Endothelial cell of umbilical vein (primary cell): Measurements from ENCODE around the gene PITX2. TPM values are rescaled to one million over a fixed set of nuclear protein-coding genes. Genes with fewer than 3 reads are reported as not detected.

Source experiments
- BruUV-seq: library from RNA; stranded (reverse); fragments of 400-500 nt; replicated peaks from 2 replicates; lab custom pipeline; 2021; lab: Mats Ljungman, UMichigan
- CTCF ChIA-PET: fragments of 300-600, 350-600 bp; sonication (Branson Sonifier 250); formaldehyde crosslinking; loops from one replicate; lab custom pipeline; 2021; ENCODE audit warnings: antibody characterized with exemption, inconsistent platforms; lab: Charles Lee
- POLR2A ChIA-PET: fragments of 300-600, 350-600 bp; sonication (Branson Sonifier 250); formaldehyde crosslinking; loops from one replicate; lab custom pipeline; 2021; ENCODE audit warnings: antibody characterized with exemption, inconsistent platforms; lab: Charles Lee
- DNase-seq: peaks from one replicate; pipeline ENCODE4 v3.0.0-alpha.2; 2011; ENCODE audit warnings: low read depth, low spot score
- FAIRE-seq: peaks from 2 replicates; lab custom pipeline; 2011; peaks lifted over from hg19 to GRCh38; lab: Jason Lieb, UNC
- H2AFZ ChIP-seq: 2 replicates; pipeline ENCODE4 v1.6.0; 2012; ENCODE audit warnings: low read depth, low read length, control low read depth, inconsistent platforms
- H3K27ac ChIP-seq: 2 replicates; pipeline ENCODE4 v1.5.1; 2011; ENCODE audit warnings: low read depth, mild to moderate bottlenecking, control low read depth, low read length, moderate library complexity; ENCODE audit not compliant: insufficient read depth
- H3K27me3 ChIP-seq, 2 experiments: 2 replicates each; pipeline versions ENCODE4 v1.6.0 to v1.6.1; 2011; ENCODE audit warnings: low read length in 2 of 2, mixed read lengths in 1 of 2; ENCODE audit not compliant: control insufficient read depth in 2 of 2, insufficient read depth in 2 of 2
- H3K36me3 ChIP-seq, 2 experiments: 2 replicates in 1 of 2; 3 replicates in 1 of 2; pipeline ENCODE4 v1.5.1; 2011; ENCODE audit warnings: low read length in 2 of 2, mild to moderate bottlenecking in 1 of 2, moderate library complexity in 1 of 2; ENCODE audit not compliant: control insufficient read depth in 2 of 2, insufficient read depth in 2 of 2; ENCODE audit errors: extremely low read depth in 1 of 2
- H3K4me1 ChIP-seq: 3 replicates; pipeline ENCODE4 v1.5.1; 2011; ENCODE audit warnings: mild to moderate bottlenecking, low read length; ENCODE audit not compliant: control insufficient read depth, insufficient read depth; ENCODE audit errors: extremely low read depth
- H3K4me2 ChIP-seq: 2 replicates; pipeline ENCODE4 v1.6.1; 2011; ENCODE audit warnings: low read length, control low read depth, mixed read lengths; ENCODE audit not compliant: insufficient read depth
- H3K4me3 ChIP-seq, 3 experiments: fragments of 200-600 bp in 1 of 3; sonication (generic), shearing (Covaris generic) in 1 of 3; replicated peaks in 1 of 3; 2 replicates each; pipeline ENCODE4 v1.5.1; 2011 to 2016; ENCODE audit warnings: control low read depth in 3 of 3, low read length in 3 of 3, mild to moderate bottlenecking in 2 of 3, inconsistent platforms in 1 of 3, low read depth in 1 of 3, moderate library complexity in 1 of 3; ENCODE audit not compliant: insufficient read depth in 1 of 3
- H3K79me2 ChIP-seq: 2 replicates; pipeline ENCODE4 v1.6.0; 2012; ENCODE audit warnings: low read length, inconsistent platforms; ENCODE audit not compliant: control insufficient read depth, insufficient read depth
- H3K9ac ChIP-seq: replicated peaks from 2 replicates; pipeline ENCODE3; 2011; ENCODE audit warnings: low read length, control low read depth; ENCODE audit not compliant: insufficient read depth; ENCODE audit errors: extremely low read depth
- H3K9me1 ChIP-seq: replicated peaks from 3 replicates; pipeline ENCODE4 v1.6.0; 2011; ENCODE audit warnings: mild to moderate bottlenecking, low read length; ENCODE audit not compliant: control insufficient read depth, insufficient read depth; ENCODE audit errors: extremely low read depth
- H3K9me3 ChIP-seq: replicated peaks from 2 replicates; pipeline ENCODE4 v1.5.1; 2012; ENCODE audit warnings: low read length, inconsistent platforms; ENCODE audit not compliant: control insufficient read depth, insufficient read depth
- H4K20me1 ChIP-seq: replicated peaks from 2 replicates; pipeline ENCODE3; 2011; ENCODE audit warnings: mild to moderate bottlenecking, low read length; ENCODE audit not compliant: control insufficient read depth, insufficient read depth; ENCODE audit errors: extremely low read depth
- EZH2 ChIP-seq: IDR thresholded peaks from 2 replicates; pipeline ENCODE4 v1.6.1; 2012; ENCODE audit warnings: borderline replicate concordance, low read depth, mild to moderate bottlenecking, moderate library complexity, low read length, inconsistent platforms; ENCODE audit not compliant: severe bottlenecking
- FOS ChIP-seq: IDR thresholded peaks from 2 replicates; pipeline ENCODE4 v1.6.1; 2011; ENCODE audit warnings: mild to moderate bottlenecking, low read length, moderate library complexity, borderline replicate concordance; ENCODE audit not compliant: insufficient read depth
- GATA2 ChIP-seq: IDR thresholded peaks from 2 replicates; pipeline ENCODE4 v1.7.0; 2011; ENCODE audit warnings: low read depth, mild to moderate bottlenecking, moderate library complexity, mixed read lengths, low read length; ENCODE audit not compliant: insufficient read length, insufficient read depth
- JUN ChIP-seq: IDR thresholded peaks from 2 replicates; pipeline ENCODE4 v1.6.1; 2011; ENCODE audit warnings: borderline replicate concordance, low read depth; ENCODE audit not compliant: insufficient read length, insufficient read depth
- MAX ChIP-seq: IDR thresholded peaks from 2 replicates; pipeline ENCODE4 v1.6.1; 2011; ENCODE audit not compliant: insufficient read depth, insufficient read length
- MYC ChIP-seq: IDR thresholded peaks from one replicate; pipeline ENCODE4 v1.6.1; 2011; ENCODE audit warnings: mild to moderate bottlenecking, low read depth, low read length
- dilution Hi-C: fragments of 300-500 bp; cut with MboI; formaldehyde crosslinking; loops from one replicate; pipeline ENCODE4 v1.15.0; 2019; ENCODE audit warnings: low sequenced_read_pairs; ENCODE audit not compliant: extremely low pct_ligation_motif_present
- intact Hi-C: fragments of 100-400 bp; cut with micrococcal nuclease; formaldehyde crosslinking; loops from one replicate; pipeline ENCODE4 v1.10.0; 2022
- polyA plus RNA-seq, 4 experiments: library from polyadenylated mRNA; depleted of rRNA in 3 of 4; stranded (reverse) in 3 of 4; unstranded in 1 of 4; fragments of >200 nt; gene quantifications; 2 replicates each; pipeline versions ENCODE4 v1.2.1 to v1.2.3, GENCODE V29; 2011 to 2012; ENCODE audit warnings: missing spikeins in 1 of 4
- total RNA-seq: library from RNA; stranded (reverse); gene quantifications from 2 replicates; pipeline ENCODE4 v1.2.3, GENCODE V29; 2021
- TF ChIP-seq, protein P1 (sequence below), 2 donors: IDR thresholded peaks; 1 replicate in 1 of 2; 2 replicates in 1 of 2; pipeline ENCODE4 v1.5.1; 2011; ENCODE audit warnings: low read length in 2 of 2, mild to moderate bottlenecking in 2 of 2, moderate library complexity in 2 of 2, control low read depth in 1 of 2, inconsistent platforms in 1 of 2, low read depth in 1 of 2; ENCODE audit not compliant: insufficient read depth in 1 of 2; ENCODE audit errors: extremely low read depth in 1 of 2

The PITX2 gene
- total and polyA plus RNA-seq, 2 donors (not counting 3 experiments of a cell fraction or from before 2014, with no cell fraction given) = 0.04 to 0.31 TPM

DNA sequence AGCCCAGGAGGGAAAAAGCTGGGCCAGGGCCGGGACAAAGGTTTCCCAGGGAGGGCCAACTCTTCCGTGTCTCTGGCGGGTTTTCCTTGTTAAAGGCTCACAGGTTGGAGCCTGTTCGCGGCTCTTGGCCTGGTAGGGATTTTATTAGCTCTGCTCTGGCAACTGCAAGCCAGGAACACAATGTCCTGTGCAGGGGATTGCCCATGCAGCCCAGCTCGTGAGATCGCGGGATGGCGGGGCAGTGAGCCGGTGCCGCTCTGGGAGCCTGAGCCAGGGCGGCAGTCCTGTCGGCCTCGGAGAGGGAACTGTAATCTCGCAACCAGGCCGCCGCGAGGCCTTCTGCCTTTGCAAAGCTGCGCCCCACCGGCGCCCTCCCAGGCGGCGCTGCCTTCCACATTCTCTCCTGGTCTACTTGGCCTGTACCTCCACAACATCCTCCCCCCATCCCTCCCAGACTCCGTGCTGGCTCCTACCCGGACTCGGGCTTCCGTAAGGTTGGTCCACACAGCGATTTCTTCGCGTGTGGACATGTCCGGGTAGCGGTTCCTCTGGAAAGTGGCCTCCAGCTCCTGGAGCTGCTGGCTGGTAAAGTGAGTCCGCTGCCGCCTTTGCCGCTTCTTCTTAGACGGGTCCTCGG is 2.1 kb downstream of the PITX2 start:
- FAIRE-seq (no peak), DNase-seq (peak; percentile 40)
- H3K4me1 ChIP-seq = peaks cover 8% of the 10 kb centered on the region
- ChIA-PET CTCF (interaction anchor here (0.8 to 1.2 kb wide), 4 partner anchors 9 to 1011 kb away, joined by 3 read pairs; no protein-coding TSS in a partner anchor), POLR2A (no interaction called here)
- TF ChIP-seq, protein P1, sequence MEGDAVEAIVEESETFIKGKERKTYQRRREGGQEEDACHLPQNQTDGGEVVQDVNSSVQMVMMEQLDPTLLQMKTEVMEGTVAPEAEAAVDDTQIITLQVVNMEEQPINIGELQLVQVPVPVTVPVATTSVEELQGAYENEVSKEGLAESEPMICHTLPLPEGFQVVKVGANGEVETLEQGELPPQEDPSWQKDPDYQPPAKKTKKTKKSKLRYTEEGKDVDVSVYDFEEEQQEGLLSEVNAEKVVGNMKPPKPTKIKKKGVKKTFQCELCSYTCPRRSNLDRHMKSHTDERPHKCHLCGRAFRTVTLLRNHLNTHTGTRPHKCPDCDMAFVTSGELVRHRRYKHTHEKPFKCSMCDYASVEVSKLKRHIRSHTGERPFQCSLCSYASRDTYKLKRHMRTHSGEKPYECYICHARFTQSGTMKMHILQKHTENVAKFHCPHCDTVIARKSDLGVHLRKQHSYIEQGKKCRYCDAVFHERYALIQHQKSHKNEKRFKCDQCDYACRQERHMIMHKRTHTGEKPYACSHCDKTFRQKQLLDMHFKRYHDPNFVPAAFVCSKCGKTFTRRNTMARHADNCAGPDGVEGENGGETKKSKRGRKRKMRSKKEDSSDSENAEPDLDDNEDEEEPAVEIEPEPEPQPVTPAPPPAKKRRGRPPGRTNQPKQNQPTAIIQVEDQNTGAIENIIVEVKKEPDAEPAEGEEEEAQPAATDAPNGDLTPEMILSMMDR (IDR thresholded peaks at IDR 0.05; ENCODE audit: extremely low read depth in 1 of 2, insufficient read depth in 1 of 2, low read depth in 1 of 2, low read length in 2 of 2) = peak in 1 of 2 donors; percentile 21
- no peak for TF ChIP-seq FOS
- no peak for TF ChIP-seq MAX
- no peak for TF ChIP-seq JUN
- no peak for TF ChIP-seq MYC
- peak; percentile 93 for TF ChIP-seq EZH2
- TF ChIP-seq GATA2 = no peak
- intact Hi-C loops = loop anchor here (5.0 kb wide), 1 partner anchor 1896 kb away; the partner anchor contains the start of gene NEUROG2
- H3K27me3 ChIP-seq = peaks cover 89 to 100% of the 10 kb centered on the region in 2 experiments
- no TSS peak for BruUV-seq
- H3K9ac ChIP-seq = no peak overlapping the region
- dilution Hi-C loops = no loop called here
- H4K20me1 ChIP-seq = peaks cover 3% of the 10 kb centered on the region
- H3K4me3 ChIP-seq = no peak overlapping the region
- H2AFZ ChIP-seq = no peak overlapping the region
- no peak overlapping the region for H3K27ac ChIP-seq
- H3K36me3 ChIP-seq = no peaks in the 10 kb centered on the region
- H3K4me2 ChIP-seq = peak overlapping the region; percentile 2
- no peaks in the 10 kb centered on the region for H3K9me1 ChIP-seq
- no peaks in the 10 kb centered on the region for H3K79me2 ChIP-seq
- no peaks in the 10 kb centered on the region for H3K9me3 ChIP-seq
